DMS153 treated with DMSO at 0.1 percent for 48 hours (cell line): ENCODE data around the gene TRIM6.
A peak's percentile ranks its signal among the peaks of the same experiment; 100 is the strongest.
"Not testable (repeated sequence)": the region's sequence is repeated elsewhere in the genome, so short reads cannot be mapped to it uniquely, and the experiment has no call there.

Source experiments
- DNase-seq: peaks from one replicate; lab custom pipeline; 2025; ENCODE audit not compliant: unreplicated experiment; lab: John Stamatoyannopoulos, UW

TRIM6 gene

GRCh38 chr11:5603326-5603725 is 6.9 kb downstream of the TRIM6 start:
- DNase-seq = no peak

GRCh38 chr11:5604896-5605295 is 8.5 kb downstream of the TRIM6 start:
- no peak for DNase-seq

- no peak for DNase-seq
Measured at GRCh38 chr11:5605849-5606248, 9.4 kb downstream of the TRIM6 start.

DNA sequence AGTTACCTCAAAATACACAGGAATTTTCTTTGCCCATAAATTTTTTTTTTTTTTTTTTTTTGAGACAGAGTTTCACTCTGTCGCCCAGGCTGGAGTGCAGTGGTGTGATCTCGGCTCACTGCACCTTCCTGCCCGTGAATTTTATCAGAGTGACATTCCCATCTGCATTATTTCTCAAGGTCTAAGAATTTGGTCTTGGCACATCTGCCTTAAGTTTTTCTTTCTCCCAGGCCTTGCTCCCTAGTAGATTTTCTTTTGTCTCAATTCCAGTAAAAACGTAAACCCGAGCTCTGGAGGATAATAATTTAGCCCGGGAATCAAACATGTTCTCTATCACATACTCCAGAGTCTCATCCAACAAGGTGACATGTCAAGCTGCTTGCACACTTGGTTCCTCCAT is 12.4 kb downstream of the TRIM6 start:
- no peak for DNase-seq

- no peak for DNase-seq
Measured at GRCh38 chr11:5610446-5610845, 14.0 kb downstream of the TRIM6 start.

GRCh38 chr11:5611627-5612026 is 15.2 kb downstream of the TRIM6 start:
- DNase-seq = no peak

GRCh38 chr11:5618807-5619206 is 22.4 kb downstream of the TRIM6 start:
- no peak for DNase-seq

- no peak for DNase-seq
Measured at GRCh38 chr11:5620651-5621521, 24.4 kb downstream of the TRIM6 start.

GRCh38 chr11:5621580-5621979 is 25.1 kb downstream of the TRIM6 start:
- no peak for DNase-seq

GRCh38 chr11:5622802-5623201 is 26.4 kb downstream of the TRIM6 start:
- no peak for DNase-seq

DNA sequence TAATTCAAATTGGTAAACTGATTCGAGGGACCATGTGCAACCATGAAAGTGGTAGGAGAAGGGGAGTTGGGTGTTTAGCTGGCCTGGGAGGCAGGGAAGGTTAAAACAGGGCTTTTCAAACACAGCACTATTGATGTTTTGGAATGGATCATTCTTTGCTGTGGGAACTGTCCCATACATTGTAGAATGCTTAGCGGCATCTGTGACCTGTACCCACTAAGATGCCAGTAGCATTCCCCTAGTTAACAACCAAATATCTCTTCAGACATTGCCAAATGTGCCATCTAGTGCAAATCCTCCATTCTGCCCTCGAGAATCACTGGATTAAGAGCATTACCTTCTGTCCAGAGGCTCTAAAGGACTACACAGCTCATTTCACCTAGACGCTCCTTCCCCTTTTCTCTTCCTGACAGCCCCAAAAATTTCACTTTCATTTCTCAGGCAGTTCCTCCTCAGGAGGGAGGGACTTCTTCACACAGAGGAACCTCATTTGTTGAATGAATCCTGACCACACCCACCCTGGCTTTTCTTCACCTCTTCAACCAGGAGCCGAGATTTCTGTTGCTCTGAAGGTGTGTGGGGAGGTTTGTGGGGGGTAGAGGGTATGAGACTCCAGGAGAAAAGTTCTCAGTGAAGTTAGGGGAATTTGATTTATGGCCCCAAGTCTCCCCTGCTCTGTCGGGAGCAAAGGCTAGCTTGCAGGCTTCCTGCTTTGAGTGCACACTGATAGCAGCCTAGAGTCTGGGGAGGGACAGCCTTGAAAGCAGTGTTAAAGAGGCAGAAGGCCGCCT is 28.2 kb downstream of the TRIM6 start, which contains the start of gene TRIM34:
Gene TRIM34, plus strand, starts transcription at position 513 of the 791 bp plus-strand sequence. CDS start 7,331 bp downstream, outside the sequence.
- peak; percentile 2 for DNase-seq

DNA sequence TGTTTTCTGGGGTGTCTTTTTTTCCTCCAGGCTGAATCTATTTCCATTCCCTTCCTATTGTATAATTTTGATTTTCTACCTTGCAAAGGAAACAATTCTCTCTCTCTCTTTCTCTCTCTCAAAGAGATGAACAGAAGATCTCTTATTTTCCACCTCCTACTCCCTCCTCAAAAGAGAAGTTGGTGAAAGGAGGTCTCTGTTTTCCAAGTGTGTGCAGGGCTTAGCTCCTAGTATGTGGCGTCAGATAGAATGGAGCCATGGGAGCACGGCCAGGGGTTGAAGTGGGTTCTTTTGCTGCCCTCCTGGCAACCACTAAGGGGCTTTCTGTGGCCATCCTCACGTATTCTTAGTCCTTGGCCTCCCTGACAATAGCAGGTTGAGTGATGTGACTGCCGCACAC is 28.8 kb downstream of the TRIM6 start:
- no peak for DNase-seq

DNA sequence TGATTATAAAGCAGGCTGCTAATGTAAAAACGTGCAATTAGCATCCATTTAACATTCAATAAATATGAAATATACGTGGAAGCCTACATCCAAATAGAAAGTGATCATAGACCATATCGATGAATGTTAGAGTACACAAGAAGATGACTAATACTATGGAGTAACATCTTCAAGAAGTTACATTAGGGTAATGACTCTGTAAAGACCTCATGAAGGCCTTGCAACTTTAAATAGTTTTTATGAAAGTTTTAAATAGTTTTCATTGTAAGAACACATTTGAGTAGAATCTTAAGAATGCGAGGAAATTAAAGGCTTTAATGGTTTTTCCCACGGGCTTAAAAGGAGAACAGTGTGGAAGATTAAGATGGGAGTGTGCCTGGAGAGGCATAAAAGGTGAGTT is 29.8 kb downstream of the TRIM6 start:
- no peak for DNase-seq

DNA sequence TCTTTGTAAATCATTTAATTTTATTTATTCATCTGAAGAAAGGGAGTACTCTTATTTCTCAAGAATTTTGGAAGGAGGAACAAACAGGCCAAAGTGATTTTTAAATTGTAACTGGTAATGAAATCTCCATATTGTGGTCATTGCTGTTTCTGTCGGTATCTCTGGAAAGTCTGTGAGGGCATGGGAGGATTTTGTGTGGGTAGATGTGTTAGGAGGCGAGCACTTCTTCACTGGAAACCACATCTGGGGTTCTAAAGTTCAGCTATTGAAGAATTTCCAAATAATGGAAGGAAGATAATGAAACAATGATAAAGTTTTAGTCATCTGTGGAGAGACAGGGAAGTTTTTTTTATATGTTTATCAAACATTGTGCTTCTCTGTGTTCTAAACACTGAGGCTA is 35.0 kb downstream of the TRIM6 start:
- no peak for DNase-seq

GRCh38 chr11:5631969-5632635 is 35.7 kb downstream of the TRIM6 start:
- no peak for DNase-seq

DNA sequence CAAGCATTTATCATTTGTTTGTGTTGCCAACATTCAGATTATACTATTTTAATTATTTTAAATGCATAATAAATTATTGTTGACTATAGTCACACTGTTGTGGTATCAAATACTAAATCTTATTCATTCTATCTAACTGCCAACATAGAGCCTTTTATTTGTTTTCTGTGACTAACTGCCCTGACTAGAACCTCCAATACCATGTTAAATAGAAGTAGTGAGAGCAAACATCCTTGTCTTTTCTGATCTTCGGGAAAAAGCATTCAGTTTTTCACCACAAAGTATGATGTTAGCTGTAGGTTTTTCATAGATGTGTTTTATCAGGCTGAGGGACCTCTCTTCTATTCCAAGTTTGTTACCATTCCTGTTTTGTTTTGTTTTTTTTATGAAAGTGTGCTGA is 43.5 kb downstream of the TRIM6 start:
- no peak for DNase-seq

- no peak for DNase-seq
Measured at GRCh38 chr11:5643585-5643984, 47.1 kb downstream of the TRIM6 start.

DNA sequence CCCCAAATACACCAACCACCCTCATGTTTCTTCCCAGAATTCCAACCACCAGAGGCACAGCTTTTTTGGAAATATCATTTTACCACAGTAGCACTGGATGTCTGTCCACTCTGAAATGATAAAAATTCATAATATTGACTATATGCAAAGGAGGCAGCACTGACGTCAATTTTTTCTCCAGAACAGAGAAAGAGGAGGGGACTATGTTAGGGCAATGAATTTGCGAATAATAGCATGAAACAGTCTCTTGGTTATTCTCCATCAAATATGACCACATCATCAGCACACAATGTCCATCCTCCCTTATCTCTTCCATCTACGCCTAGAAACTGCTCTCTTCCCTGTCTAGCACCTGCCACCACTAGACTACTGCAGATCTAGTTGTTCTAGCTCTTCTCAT is 49.7 kb downstream of the TRIM6 start:
- DNase-seq = no peak

- no peak for DNase-seq
Measured at GRCh38 chr11:5655474-5655873, 59.0 kb downstream of the TRIM6 start.

GRCh38 chr11:5656956-5657355 is 60.5 kb downstream of the TRIM6 start:
- not testable (repeated sequence) for DNase-seq

DNA sequence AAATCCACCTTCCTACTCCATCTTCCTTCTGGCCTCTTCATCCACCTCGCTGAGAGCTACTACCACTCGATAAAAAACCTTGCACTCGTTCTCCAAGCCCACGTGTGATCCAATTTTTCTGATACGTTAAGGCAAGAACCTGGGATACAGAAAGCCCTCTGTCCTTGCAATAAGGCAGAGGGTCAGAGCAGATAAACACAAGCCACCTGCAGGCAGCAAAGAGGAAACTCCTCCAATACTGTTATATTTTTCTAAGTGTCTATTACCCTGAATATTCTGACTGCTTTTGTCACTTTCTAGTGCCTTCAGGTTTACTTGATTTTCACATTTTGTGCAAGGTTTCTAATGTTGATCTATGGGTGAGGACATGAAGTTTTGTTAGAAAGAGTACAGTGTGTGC is 61.9 kb downstream of the TRIM6 start:
- no peak for DNase-seq
